ENCODE data around the gene HOXD8. TPM values are rescaled to one million over a fixed set of nuclear protein-coding genes. Genes with fewer than 3 reads are reported as not detected.

Gene HOXD8
- total RNA-seq, 2 donors from 2014 or later: not detected

DNA sequence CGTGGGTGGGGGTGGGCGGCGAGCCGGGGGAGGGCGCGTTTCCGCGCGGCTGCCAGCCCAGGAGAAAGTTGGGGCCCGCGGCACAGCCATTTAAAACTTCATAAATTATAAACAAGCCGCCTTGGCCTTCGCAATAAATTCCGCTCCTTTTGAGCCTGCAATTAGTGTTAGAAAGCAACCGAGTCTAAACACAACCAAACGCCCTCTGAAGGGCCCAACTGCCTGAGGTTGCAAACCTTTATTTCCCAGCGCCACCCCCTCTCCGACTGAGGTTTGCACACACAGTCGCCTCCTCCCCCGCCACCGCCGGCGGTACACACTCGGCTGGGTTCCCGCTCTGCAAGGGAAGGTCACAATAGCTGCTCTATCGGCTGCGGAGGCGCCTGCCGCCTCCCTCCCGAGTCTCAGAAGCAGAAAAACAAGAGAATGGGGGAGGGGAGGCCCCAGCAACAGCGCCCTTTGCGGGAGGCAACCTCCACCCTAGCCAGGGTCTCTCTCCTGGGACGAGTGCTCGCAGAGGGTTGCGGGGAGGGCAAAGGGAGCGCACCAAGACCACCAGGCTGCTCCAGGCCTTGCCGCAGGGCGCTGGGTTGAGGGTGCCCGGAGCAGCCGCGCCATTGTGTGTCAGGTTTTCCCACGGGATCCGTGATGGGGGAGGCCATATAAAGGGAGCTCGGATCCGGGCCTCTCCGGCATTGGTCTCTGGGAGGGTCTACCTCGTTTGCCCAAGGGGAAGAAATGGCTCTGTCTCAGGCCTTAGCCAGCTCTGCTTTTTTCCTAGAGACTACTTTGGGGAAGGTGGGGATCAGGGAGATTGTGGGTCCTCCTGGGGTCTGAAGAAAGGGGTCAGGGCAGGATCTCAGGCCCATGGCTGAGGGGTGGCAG is 45.6 kb downstream of the HOXD8 start:
- ATAC-seq (peak in 1 of 2 donors; percentile 62), DNase-seq (ENCODE audit: low spot score in 2 of 2) (no peak)
- Mint-ChIP-seq H3K9me3 (no peaks in the 10 kb centered on the region), H3K27ac (peak overlapping the region in 1 of 2 donors; percentile 50), H3K36me3 (peaks cover 0 to 24% of the 10 kb centered on the region in 2 donors)

DNA sequence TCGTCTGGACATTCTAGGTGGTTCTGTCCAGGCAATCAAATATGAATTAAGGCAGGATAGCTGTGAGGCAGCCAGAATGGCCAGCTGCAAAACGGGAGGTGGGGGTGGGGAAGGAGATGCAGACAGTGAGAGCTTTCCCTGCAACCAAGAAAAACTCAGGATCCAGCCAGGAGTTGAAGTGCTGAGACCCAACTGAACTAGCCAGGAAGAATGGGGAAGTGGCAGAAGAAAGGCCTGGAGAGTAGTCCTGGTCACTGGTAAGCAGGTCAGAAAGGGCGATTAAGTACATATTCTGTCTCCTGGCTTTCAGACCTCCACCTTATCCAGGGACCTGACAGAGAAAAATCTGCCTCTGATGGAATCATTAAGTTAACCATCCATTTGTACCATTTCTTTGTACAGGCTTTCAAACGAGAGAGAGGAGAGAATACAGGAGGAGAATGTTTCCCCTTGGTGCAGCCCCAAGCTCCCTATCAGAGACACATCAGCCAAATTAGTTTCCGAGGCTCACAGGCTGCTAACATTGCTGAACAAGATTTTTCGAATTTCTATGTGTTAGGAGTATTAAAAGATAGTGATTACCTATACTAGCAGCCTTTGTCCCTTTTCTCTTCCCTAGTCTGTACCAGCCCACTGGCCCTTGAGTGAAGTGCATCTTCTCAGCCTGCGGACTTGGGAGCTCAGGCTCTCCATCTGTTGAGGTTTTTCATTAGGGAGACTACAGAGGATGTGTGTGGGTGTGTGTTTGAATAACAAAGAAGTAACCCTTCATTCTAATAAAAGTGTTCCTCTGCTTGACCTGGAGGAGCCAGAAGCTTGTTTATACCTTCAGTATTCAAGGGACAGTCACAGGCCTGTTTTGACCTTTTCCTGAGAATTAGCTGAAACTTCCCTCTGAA is 46.5 kb downstream of the HOXD8 start:
- no peak for DNase-seq (ENCODE audit: low spot score in 2 of 2)
- no peak for ATAC-seq
- Mint-ChIP-seq H3K36me3 (peaks cover 0 to 24% of the 10 kb centered on the region in 2 donors), H3K27ac (no peak overlapping the region), H3K9me3 (no peaks in the 10 kb centered on the region)

DNA sequence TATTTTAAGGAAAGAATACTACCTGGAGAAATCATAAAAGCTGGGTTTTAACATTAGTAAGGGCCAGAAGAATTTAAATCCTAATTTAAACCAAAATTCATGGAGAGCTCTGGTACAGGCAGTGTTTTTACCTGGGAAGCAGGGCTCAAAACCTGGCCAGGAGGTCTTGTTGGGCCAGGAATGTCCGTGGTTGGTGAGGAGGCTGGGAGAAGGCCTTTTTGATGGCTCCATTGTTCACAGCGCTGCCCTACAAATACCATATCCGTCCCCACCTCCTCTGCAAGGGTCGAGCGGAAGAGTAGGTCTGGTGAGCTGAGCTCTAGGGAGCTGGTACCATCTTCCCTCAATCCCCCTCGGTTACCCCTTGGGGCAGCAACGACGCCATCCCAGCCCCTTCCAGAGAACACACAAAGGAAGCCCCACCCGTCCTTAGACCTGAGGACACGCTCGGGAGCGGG is 48.1 kb downstream of the HOXD8 start:
- ATAC-seq (no peak), DNase-seq (ENCODE audit: low spot score in 2 of 2) (no peak)
- peaks cover 0 to 24% of the 10 kb centered on the region in 2 donors for H3K36me3 Mint-ChIP-seq
- H3K9me3 Mint-ChIP-seq: no peaks in the 10 kb centered on the region
- H3K27ac Mint-ChIP-seq: peak overlapping the region in 1 of 2 donors; percentile 14

DNA sequence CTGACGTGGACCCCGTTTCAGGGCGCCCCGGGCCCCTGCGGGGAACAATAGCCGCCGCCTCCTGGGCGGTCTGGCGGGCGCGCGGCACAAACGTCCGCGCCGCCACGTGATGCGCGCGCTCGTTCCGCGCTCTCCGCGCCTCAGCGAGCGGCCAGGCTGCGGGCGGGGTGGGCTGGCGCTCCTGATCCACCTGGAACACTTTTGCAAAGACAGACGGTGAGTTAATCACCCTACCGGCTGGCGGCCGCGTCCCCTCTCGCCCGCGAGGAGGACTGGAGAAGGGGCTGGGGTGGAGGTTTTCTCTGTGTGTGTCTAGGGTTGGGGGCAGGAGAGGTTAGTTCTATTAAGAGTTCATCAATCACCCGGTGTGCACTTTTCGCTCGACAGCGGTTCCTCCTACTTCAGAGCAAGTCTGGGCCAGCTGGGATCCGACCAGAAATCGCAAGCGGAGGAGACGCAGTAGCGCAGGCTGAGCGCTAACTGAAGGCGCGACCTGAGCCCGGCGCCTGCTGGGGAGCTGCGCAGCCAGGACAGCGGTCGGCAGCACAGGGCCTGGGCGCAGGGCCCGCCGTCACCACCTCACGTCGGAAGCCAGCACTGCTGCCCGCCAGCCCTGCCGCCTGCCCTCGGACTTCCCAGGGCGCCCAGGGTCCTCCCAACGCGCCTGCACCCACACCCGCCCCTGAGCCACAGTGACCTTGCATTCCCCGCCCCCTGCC is 48.7 kb downstream of the HOXD8 start:
- Mint-ChIP-seq H3K27ac (no peak overlapping the region), H3K36me3 (peaks cover 0 to 24% of the 10 kb centered on the region in 2 donors), H3K9me3 (no peaks in the 10 kb centered on the region)
- peak in 1 of 2 donors; percentile 61 for ATAC-seq
- peak in 1 of 2 donors; percentile 18 for DNase-seq (ENCODE audit: low spot score in 2 of 2)

DNA sequence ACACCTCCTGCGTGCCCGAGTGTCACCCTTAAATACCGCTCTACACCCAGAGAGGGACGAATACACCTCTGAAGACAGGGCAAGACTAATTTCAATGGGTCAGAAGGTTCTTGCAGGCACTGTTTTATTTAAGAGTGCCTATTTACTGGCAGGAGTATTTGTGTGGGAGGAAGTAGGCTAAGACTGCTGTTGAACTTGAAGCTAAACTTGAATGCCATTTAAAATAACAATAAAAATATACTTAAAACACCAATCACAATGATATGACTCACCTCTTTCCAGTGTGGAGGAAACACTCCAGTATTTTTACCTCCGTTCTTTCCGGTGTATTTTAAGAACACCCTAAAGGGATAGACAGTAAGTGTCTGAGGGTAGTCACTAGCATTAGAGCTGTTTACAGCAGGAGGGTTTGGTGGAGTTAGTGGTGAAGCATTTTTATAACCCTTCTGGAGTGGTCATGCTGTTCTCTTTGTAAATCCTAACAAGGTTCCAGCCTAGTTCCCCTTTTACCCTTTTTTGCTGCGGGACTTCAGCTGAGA is 49.3 kb downstream of the HOXD8 start:
- Mint-ChIP-seq H3K36me3 (peaks cover 0 to 24% of the 10 kb centered on the region in 2 donors), H3K27ac (no peak overlapping the region), H3K9me3 (no peaks in the 10 kb centered on the region)
- no peak for DNase-seq (ENCODE audit: low spot score in 2 of 2)
- ATAC-seq: no peak

DNA sequence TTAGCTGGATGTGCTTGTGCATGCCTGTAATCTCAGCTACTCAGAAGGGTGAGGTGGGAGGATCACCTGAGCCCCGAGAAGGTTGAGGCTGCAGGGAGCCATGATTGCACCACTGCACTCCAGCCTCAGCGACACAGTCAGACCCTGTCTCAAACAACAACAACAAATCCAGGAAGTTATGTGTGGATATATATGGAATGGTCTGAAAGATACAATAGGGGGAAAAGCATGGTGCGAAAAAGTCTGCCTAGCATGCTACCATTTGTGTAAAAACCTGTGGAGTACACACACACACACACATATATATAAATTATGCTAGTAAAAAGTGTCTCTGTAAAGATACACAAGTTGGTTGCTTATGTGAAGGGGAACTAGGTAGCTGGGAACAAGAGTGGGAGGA is 52.0 kb downstream of the HOXD8 start:
- no peak for ATAC-seq
- no peak for DNase-seq (ENCODE audit: low spot score in 2 of 2)
- peaks cover 5 to 19% of the 10 kb centered on the region in 2 donors for H3K36me3 Mint-ChIP-seq
- no peaks in the 10 kb centered on the region for H3K9me3 Mint-ChIP-seq
- H3K27ac Mint-ChIP-seq: no peak overlapping the region

Other genes with a start within 250 kb of the HOXD8 start
- 10 to 100 TPM; 35.7 to 37.2 TPM for gene LNPK, start 127.4 kb upstream of the HOXD8 start, total RNA-seq
- not detected for gene EVX2, start 45.7 kb upstream of the HOXD8 start, total RNA-seq
- gene HOXD13, start 37.0 kb upstream of the HOXD8 start, total RNA-seq: not detected
- not detected for gene HOXD12, start 29.9 kb upstream of the HOXD8 start, total RNA-seq
- gene HOXD11, start 22.4 kb upstream of the HOXD8 start, total RNA-seq: not detected
- not detected for gene HOXD10, start 12.9 kb upstream of the HOXD8 start, total RNA-seq
- gene HOXD9, start 7.0 kb upstream of the HOXD8 start, total RNA-seq: not detected
- gene HOXD4, start 21.8 kb downstream of the HOXD8 start, total RNA-seq: not detected
- not detected for gene HOXD3, start 27.6 kb downstream of the HOXD8 start, total RNA-seq
- gene HOXD1, start 59.0 kb downstream of the HOXD8 start, total RNA-seq: not detected
- 10 to 100 TPM; 24.8 to 28.2 TPM for gene MTX2, start 139.7 kb downstream of the HOXD8 start, total RNA-seq

Data from activated naive CD4-positive, alpha-beta T cell treated with anti-CD3 and anti-CD28 coated beads, Interleukin-2, amount 50 U/mL, for 72 hours (primary cell).